ENCODE results near the gene ASRGL1. TPM values are rescaled to one million over a fixed set of nuclear protein-coding genes. Genes with fewer than 3 reads are reported as not detected.

The ASRGL1 gene
- total RNA-seq, 6 experiments from 2014 or later = 0.36 to 0.55 (median 0.49) TPM

GRCh38 chr11:62428871-62429560, 91.8 kb downstream of the ASRGL1 start:
- H3K4me1 Mint-ChIP-seq (ENCODE audit: low read depth) = peaks cover 65% of the 10 kb centered on the region
- H3K36me3 Mint-ChIP-seq (ENCODE audit: low read depth) = no peaks in the 10 kb centered on the region
- H3K4me3 Mint-ChIP-seq = peak overlapping the region; percentile 55
- H3K9me3 Mint-ChIP-seq = no peaks in the 10 kb centered on the region
- TF ChIP-seq CTCF (IDR thresholded peaks at IDR 0.05) = no peak
- no peak for DNase-seq
- peaks cover 6% of the 10 kb centered on the region for H3K27me3 Mint-ChIP-seq (ENCODE audit: insufficient read depth)
- peak overlapping the region; percentile 89 for H3K27ac Mint-ChIP-seq

DNA sequence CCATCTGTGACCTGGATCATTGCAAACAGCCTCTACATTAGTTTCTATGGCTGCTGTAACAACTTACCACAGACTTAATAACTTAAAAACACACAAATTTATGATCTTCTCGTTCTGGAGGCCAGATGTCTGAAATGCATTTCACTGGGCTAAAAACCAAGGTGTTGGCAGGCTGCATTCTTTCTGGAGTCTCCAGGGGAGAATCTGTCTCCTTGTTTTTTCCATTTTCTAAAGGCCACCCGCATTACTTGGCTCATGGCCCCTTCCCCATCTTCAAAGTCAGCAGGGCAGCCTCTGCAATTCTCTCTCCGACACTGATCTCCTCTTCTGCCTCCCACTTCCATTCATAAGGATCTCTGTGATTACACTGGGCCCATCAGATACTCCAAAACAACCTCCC, 93.2 kb downstream of the ASRGL1 start:
- H3K4me1 Mint-ChIP-seq (ENCODE audit: low read depth) = peaks cover 65% of the 10 kb centered on the region
- H3K9me3 Mint-ChIP-seq = no peaks in the 10 kb centered on the region
- peak overlapping the region; percentile 76 for H3K4me3 Mint-ChIP-seq
- H3K27me3 Mint-ChIP-seq (ENCODE audit: insufficient read depth) = peaks cover 3% of the 10 kb centered on the region; the same call in 1 of the 2 replicates
- no peaks in the 10 kb centered on the region for H3K36me3 Mint-ChIP-seq (ENCODE audit: low read depth)
- H3K27ac Mint-ChIP-seq = peak overlapping the region; percentile 82
- no peak for TF ChIP-seq CTCF (IDR thresholded peaks at IDR 0.05)
- DNase-seq = no peak

DNA sequence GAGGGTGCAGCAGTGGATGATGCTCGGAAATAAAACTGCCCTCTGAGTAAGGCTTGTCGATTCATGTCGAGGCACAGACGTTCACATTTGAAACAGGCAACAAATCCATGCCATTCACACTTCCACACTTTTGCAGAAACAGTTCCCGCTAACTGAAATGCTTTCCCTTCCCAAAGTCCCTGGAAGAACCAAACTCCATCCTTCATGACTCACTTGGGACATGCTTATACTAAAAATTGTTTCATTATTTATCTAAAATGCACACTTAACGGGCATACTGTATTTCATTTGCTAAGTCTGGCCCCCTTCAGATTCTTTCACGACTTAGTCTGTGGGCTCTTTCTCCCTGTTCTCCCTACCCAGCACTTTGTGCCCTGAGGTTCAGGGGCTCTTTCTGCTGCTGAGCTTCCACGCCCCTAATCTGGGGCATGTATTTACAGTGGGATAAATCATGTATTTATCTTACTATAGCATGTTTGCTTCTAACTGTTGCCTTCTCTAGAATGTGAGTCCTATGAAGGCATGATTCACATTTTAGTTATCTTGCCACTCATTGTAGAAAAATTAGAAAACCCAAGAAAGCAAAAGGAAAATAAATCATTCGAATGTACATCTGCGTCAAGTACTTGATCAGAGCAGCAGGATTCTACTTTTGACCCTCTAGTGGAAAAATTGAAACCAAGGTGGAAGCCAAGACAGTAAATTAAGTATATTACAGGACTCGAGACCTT, 94.1 kb downstream of the ASRGL1 start:
- H3K27ac Mint-ChIP-seq = peak overlapping the region; percentile 82
- H3K4me1 Mint-ChIP-seq (ENCODE audit: low read depth) = peaks cover 59% of the 10 kb centered on the region
- TF ChIP-seq CTCF (IDR thresholded peaks at IDR 0.05) = 0 out of 2 replicates have a peak, but pooled peaks have one; percentile 21
- no peaks in the 10 kb centered on the region for H3K9me3 Mint-ChIP-seq
- H3K4me3 Mint-ChIP-seq = peak overlapping the region; percentile 76
- DNase-seq = peak; percentile 90
- H3K27me3 Mint-ChIP-seq (ENCODE audit: insufficient read depth) = peaks cover 3% of the 10 kb centered on the region; the same call in 1 of the 2 replicates
- no peaks in the 10 kb centered on the region for H3K36me3 Mint-ChIP-seq (ENCODE audit: low read depth)

- peaks cover 3% of the 10 kb centered on the region; the same call in 1 of the 2 replicates for H3K27me3 Mint-ChIP-seq (ENCODE audit: insufficient read depth)
- H3K36me3 Mint-ChIP-seq (ENCODE audit: low read depth) = no peaks in the 10 kb centered on the region
- no peak overlapping the region for H3K4me3 Mint-ChIP-seq
- no peak for DNase-seq
- H3K4me1 Mint-ChIP-seq (ENCODE audit: low read depth) = peaks cover 46% of the 10 kb centered on the region
- no peak for TF ChIP-seq CTCF (IDR thresholded peaks at IDR 0.05)
- H3K9me3 Mint-ChIP-seq = no peaks in the 10 kb centered on the region
- H3K27ac Mint-ChIP-seq = no peak overlapping the region; the same call in 1 of the 2 replicates
Measured at GRCh38 chr11:62432695-62433094, 95.4 kb downstream of the ASRGL1 start.

GRCh38 chr11:62433141-62433903, 96.1 kb downstream of the ASRGL1 start:
- H3K4me3 Mint-ChIP-seq = no peak overlapping the region
- H3K9me3 Mint-ChIP-seq = no peaks in the 10 kb centered on the region
- H3K27ac Mint-ChIP-seq = no peak overlapping the region
- no peak for TF ChIP-seq CTCF (IDR thresholded peaks at IDR 0.05)
- no peak for DNase-seq
- peaks cover 3% of the 10 kb centered on the region; the same call in 1 of the 2 replicates for H3K27me3 Mint-ChIP-seq (ENCODE audit: insufficient read depth)
- peaks cover 40% of the 10 kb centered on the region for H3K4me1 Mint-ChIP-seq (ENCODE audit: low read depth)
- H3K36me3 Mint-ChIP-seq (ENCODE audit: low read depth) = no peaks in the 10 kb centered on the region
